Lower lobe of right lung (tissue), 2 donors: ENCODE results near the gene PAK4. TPM values are rescaled to one million over a fixed set of nuclear protein-coding genes. Genes with fewer than 3 reads are reported as not detected.

Experiments used
- ATAC-seq, 2 donors: fragments of 200-7000 bp; cut with Tn5 transposase; one replicate each; pipeline ENCODE4 v1.9.1; 2020 to 2022; ENCODE audit warnings: mild to moderate bottlenecking in 2 of 2, moderate library complexity in 2 of 2
- DNase-seq: peaks from one replicate; pipeline ENCODE4 v3.0.0-alpha.2; 2020
- H3K27ac ChIP-seq: fragments of 200-600 bp; one replicate; pipeline ENCODE4 v1.8.0; 2022
- H3K27me3 ChIP-seq: fragments of 200-600 bp; one replicate; pipeline ENCODE4 v1.8.0; 2022; ENCODE audit warnings: low read depth
- H3K36me3 ChIP-seq: fragments of 200-600 bp; one replicate; pipeline ENCODE4 v1.8.0; 2022; ENCODE audit warnings: mild to moderate bottlenecking
- H3K4me1 ChIP-seq: fragments of 200-600 bp; one replicate; pipeline ENCODE4 v1.8.0; 2022
- H3K4me3 ChIP-seq: fragments of 200-600 bp; one replicate; pipeline ENCODE4 v1.8.0; 2022; ENCODE audit warnings: mild to moderate bottlenecking
- H3K9me3 ChIP-seq: fragments of 200-600 bp; one replicate; pipeline ENCODE4 v1.8.0; 2022
- intact Hi-C: fragments of 100-400 bp; cut with DNase I; formaldehyde crosslinking; loops from one replicate; pipeline ENCODE4 v1.11.0; 2022
- total RNA-seq: library from RNA; stranded (reverse); fragmentation: NEBNext Ultra II Directional; extraction: Animal tissue kit (Norgen Biotek cat#: 25700); gene quantifications from one replicate; pipeline ENCODE4 v1.2.1, GENCODE V29; 2021
- TF ChIP-seq, protein P1 (sequence below): fragments of 200-600 bp; IDR thresholded peaks from one replicate; pipeline ENCODE4 v1.8.0; 2022; ENCODE audit warnings: antibody characterized with exemption, mild to moderate bottlenecking
- donor health status: DM: no; HTN: yes; CAD: no; lungs with severe emphysema.

Gene PAK4
- total RNA-seq, 1 donor from 2014 or later: 73.0 TPM

DNA sequence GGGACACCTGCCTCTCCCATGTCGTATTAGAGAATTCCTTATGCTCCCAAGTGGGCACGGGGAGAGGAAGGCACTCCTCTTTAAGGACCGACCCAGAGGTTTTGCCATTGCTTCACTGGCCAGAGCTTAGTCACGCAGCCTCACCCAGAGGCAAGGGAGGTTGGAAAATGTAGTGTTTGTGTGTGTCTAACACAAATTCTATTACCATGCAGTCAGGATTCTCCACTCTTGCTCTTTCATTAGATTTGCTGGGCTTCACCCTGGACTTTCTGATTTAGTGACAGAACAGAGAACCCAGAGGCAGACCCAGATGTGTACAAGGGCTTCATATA, 56.6 kb downstream of the PAK4 start:
- intact Hi-C loops: no loop called here
- DNase-seq (no peak), ATAC-seq (peak; percentile 34 to 47)
- Histone ChIP-seq H3K27ac (no peak overlapping the region), H3K9me3 (no peaks in the 10 kb centered on the region), H3K36me3 (peaks cover 38% of the 10 kb centered on the region), H3K4me1 (peaks cover 2% of the 10 kb centered on the region), H3K4me3 (no peak overlapping the region), H3K27me3 (no peaks in the 10 kb centered on the region)
- TF ChIP-seq, protein P1, sequence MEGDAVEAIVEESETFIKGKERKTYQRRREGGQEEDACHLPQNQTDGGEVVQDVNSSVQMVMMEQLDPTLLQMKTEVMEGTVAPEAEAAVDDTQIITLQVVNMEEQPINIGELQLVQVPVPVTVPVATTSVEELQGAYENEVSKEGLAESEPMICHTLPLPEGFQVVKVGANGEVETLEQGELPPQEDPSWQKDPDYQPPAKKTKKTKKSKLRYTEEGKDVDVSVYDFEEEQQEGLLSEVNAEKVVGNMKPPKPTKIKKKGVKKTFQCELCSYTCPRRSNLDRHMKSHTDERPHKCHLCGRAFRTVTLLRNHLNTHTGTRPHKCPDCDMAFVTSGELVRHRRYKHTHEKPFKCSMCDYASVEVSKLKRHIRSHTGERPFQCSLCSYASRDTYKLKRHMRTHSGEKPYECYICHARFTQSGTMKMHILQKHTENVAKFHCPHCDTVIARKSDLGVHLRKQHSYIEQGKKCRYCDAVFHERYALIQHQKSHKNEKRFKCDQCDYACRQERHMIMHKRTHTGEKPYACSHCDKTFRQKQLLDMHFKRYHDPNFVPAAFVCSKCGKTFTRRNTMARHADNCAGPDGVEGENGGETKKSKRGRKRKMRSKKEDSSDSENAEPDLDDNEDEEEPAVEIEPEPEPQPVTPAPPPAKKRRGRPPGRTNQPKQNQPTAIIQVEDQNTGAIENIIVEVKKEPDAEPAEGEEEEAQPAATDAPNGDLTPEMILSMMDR: no peak

DNA sequence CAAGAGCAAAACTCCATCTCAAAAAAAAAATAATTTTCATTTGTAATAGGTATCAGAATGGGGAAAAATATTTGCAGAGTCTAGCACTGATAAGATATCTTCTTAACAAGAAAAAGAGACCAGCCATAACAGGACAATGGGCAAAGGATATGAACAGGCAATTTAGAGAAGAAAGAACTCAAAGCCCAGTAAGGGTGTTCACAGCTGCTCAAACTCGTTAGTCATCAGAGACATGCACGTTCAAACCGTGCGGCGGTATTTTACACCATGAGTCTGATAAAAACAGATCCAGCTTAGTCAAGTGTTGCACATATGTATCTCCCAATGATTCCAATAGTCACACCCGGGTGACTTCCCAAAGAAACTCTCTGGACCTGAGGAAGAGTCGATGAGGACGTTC, 57.5 kb downstream of the PAK4 start:
- peaks cover 7% of the 10 kb centered on the region for H3K4me1 ChIP-seq
- no peak for DNase-seq
- TF ChIP-seq, protein P1: no peak
- intact Hi-C loops: no loop called here
- no peaks in the 10 kb centered on the region for H3K27me3 ChIP-seq
- no peaks in the 10 kb centered on the region for H3K9me3 ChIP-seq
- no peak overlapping the region for H3K27ac ChIP-seq
- no peak for ATAC-seq
- H3K4me3 ChIP-seq: no peak overlapping the region
- H3K36me3 ChIP-seq: peaks cover 28% of the 10 kb centered on the region

DNA sequence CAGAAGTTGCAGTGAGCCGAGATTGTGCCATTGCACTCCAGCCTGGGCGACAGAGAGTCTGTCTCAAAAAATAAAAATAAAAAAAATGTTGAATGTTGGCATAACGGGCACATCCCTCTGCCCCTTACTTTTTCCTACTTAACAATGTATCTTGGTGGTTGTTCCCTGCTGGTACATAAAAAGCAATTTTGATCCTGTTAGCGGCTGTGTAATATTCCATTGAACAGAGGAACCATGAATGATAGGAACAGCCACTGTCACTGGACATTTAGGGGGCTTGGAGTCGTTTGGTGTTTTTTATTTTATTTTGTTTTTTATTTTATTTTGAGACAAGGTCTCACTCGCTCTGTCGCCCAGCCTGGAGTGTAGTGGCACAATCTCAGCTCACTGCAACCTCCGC, 60.8 kb downstream of the PAK4 start:
- intact Hi-C loops: no loop called here
- no peak overlapping the region for H3K27ac ChIP-seq
- H3K4me3 ChIP-seq: no peak overlapping the region
- peaks cover 9% of the 10 kb centered on the region for H3K27me3 ChIP-seq
- no peak for DNase-seq
- peaks cover 7% of the 10 kb centered on the region for H3K4me1 ChIP-seq
- H3K9me3 ChIP-seq: no peaks in the 10 kb centered on the region
- ATAC-seq: no peak
- no peaks in the 10 kb centered on the region for H3K36me3 ChIP-seq
- TF ChIP-seq, protein P1: no peak

DNA sequence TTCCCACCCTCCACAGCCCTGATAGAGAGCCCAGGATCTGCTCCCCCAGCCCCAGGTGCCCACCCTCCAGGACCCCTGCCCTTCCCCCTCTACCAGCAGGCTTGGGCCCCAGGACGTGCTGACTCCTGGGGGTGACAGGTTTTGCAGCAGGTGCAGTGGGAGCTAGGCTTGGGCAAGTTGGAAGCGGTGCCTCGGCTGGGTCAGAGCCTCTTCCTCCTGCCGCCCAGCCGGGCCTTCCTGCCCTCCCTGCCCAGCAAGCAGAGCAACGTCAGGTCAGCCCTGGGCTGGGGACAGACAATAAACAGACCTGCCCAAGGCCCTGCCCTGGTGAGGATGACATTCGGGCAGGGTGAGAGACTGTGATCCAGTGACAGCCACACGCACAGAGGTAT, 62.0 kb downstream of the PAK4 start:
- Histone ChIP-seq H3K4me3 (no peak overlapping the region), H3K4me1 (peaks cover 7% of the 10 kb centered on the region), H3K36me3 (no peaks in the 10 kb centered on the region), H3K9me3 (no peaks in the 10 kb centered on the region), H3K27me3 (peaks cover 9% of the 10 kb centered on the region), H3K27ac (no peak overlapping the region)
- intact Hi-C loops: no loop called here
- peak; percentile 12 to 18 for ATAC-seq
- TF ChIP-seq, protein P1: no peak
- DNase-seq: no peak

DNA sequence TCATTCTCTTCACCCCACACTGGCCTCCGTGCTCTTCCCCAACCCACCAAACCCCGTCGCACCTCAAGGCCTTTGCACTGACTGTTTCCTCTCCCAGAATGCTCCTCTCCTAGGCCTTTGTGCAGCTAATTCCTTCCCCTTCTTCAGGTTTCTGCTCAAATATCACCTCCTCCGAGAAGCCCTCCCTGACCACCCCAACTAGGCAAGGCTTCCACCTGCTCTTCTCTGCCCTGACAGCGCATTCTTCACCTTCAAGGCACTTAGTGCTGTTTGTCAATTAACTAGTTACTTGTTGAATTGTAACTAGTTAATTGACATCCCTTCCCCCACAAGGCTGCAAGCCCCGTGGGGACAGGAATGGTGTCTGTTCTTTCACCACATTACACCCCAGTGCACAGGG, 63.4 kb downstream of the PAK4 start:
- Histone ChIP-seq H3K27me3 (peaks cover 9% of the 10 kb centered on the region), H3K36me3 (no peaks in the 10 kb centered on the region), H3K9me3 (no peaks in the 10 kb centered on the region), H3K27ac (no peak overlapping the region), H3K4me3 (no peak overlapping the region), H3K4me1 (peaks cover 7% of the 10 kb centered on the region)
- TF ChIP-seq, protein P1: no peak
- intact Hi-C loops: no loop called here
- no peak for DNase-seq
- no peak for ATAC-seq

DNA sequence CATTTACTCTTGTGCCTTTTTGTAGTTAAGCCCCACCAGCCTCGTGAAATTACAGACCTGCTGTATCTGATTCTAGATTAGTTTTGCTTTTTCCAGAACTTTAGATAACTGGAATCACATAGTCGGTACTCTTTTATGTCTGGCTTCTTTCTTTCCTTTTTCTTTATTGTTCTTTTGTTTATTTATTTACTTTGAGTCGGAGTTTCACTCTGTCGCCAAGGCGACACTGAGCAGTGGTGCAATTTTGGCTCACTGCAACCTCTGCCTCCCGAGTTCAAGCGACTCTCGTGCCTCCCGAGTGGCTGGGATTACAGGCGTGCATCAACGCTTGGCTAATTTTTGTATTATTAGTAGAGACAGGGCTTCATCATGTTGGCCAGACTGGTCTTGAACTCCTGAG, 65.2 kb downstream of the PAK4 start:
- ATAC-seq (no peak), DNase-seq (no peak)
- TF ChIP-seq, protein P1: no peak
- H3K4me3 ChIP-seq: no peak overlapping the region
- intact Hi-C loops: no loop called here
- H3K27ac ChIP-seq: no peak overlapping the region
- peaks cover 16% of the 10 kb centered on the region for H3K27me3 ChIP-seq
- H3K4me1 ChIP-seq: peaks cover 7% of the 10 kb centered on the region
- H3K9me3 ChIP-seq: no peaks in the 10 kb centered on the region
- no peaks in the 10 kb centered on the region for H3K36me3 ChIP-seq
